HCT116 (cell line): ENCODE data around the gene CCNJL.

Experiments used
- EZH2phosphoT487 ChIP-seq: fragments of 200-600 bp; IDR thresholded peaks from 2 replicates; pipeline ENCODE4 v1.6.1; 2018; ENCODE audit warnings: antibody characterized with exemption, borderline replicate concordance
- POLR2A ChIP-seq: IDR thresholded peaks from 2 replicates; pipeline ENCODE4 v1.7.0; 2011; ENCODE audit warnings: borderline replicate concordance; ENCODE audit not compliant: insufficient read depth, insufficient read length; ENCODE audit errors: extremely low read depth
- RAD21 ChIP-seq: IDR thresholded peaks from 2 replicates; pipeline ENCODE4 v1.6.1; 2012; ENCODE audit warnings: low read depth, mild to moderate bottlenecking
- SIN3A ChIP-seq: IDR thresholded peaks from 2 replicates; pipeline ENCODE4 v1.6.1; 2012; ENCODE audit warnings: low read depth
- ZNF274 ChIP-seq: fragments of 200-500 bp; sonication (Bioruptor generic); IDR thresholded peaks from 2 replicates; pipeline ENCODE4 v1.6.1; 2014; ENCODE audit warnings: mild to moderate bottlenecking, low read depth, low read length, inconsistent platforms
- TF ChIP-seq, protein P1 (sequence below), 3 experiments: fragments of 200-600 bp in 1 of 3; sonication (generic) in 1 of 3; IDR thresholded peaks in 2 of 3; conservative IDR thresholded peaks in 1 of 3; 2 replicates each; pipeline ENCODE4 v1.5.1; 2012 to 2017; ENCODE audit warnings: low read depth in 2 of 3, low read length in 2 of 3, antibody characterized with exemption in 1 of 3, borderline replicate concordance in 1 of 3, control low read depth in 1 of 3, mild to moderate bottlenecking in 1 of 3, mixed read lengths in 1 of 3, mixed run types in 1 of 3, moderate library complexity in 1 of 3; ENCODE audit not compliant: insufficient read depth in 1 of 3
- TF ChIP-seq, protein P2 (sequence below): IDR thresholded peaks from 2 replicates; pipeline ENCODE4 v1.6.1; 2012
- TF ChIP-seq, protein P3 (sequence below): IDR thresholded peaks from 2 replicates; pipeline ENCODE4 v1.6.1; 2012; ENCODE audit warnings: low read depth
- TF ChIP-seq, protein P4 (sequence below): IDR thresholded peaks from 2 replicates; pipeline ENCODE4 v1.6.1; 2011; ENCODE audit warnings: mild to moderate bottlenecking, low read length, moderate library complexity; ENCODE audit not compliant: insufficient replicate concordance; ENCODE audit errors: extremely low read depth

DNA sequence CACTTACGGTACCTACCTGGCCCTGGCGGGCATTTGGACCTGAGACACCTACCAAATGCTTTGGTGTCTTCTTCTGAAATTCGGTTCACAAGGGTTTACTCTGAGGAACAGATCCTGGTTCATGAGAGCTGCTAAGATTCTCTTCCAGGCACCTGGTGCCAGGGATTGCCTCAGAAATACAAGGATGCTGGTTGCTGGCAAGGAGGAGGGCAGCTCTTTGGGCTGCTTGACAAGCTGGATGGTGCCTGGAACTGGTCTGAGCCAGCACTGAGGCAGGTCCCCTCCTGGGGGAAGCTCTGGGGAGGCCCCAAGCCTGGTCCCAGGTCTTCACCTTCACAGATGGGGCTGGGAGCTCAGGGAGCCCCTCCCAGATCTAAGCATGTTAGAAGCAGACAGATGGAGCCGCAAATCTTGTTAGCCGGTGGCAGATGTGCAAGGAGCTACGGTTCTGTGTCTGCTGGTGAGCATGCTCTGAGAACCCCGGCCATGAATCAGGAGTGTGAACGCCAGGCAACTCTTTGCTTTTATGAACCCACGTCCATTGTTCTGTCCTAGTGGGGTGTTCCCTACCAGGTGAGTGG lies 66.8 kb downstream of the CCNJL start:
- TF ChIP-seq, protein P1, sequence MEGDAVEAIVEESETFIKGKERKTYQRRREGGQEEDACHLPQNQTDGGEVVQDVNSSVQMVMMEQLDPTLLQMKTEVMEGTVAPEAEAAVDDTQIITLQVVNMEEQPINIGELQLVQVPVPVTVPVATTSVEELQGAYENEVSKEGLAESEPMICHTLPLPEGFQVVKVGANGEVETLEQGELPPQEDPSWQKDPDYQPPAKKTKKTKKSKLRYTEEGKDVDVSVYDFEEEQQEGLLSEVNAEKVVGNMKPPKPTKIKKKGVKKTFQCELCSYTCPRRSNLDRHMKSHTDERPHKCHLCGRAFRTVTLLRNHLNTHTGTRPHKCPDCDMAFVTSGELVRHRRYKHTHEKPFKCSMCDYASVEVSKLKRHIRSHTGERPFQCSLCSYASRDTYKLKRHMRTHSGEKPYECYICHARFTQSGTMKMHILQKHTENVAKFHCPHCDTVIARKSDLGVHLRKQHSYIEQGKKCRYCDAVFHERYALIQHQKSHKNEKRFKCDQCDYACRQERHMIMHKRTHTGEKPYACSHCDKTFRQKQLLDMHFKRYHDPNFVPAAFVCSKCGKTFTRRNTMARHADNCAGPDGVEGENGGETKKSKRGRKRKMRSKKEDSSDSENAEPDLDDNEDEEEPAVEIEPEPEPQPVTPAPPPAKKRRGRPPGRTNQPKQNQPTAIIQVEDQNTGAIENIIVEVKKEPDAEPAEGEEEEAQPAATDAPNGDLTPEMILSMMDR (IDR thresholded peaks at IDR 0.05 in 2 of 3, conservative IDR thresholded peaks at IDR 0.05 in 1 of 3; ENCODE audit: borderline replicate concordance in 1 of 3, insufficient read depth in 1 of 3, low read depth in 2 of 3, low read length in 2 of 3): no peak
- TF ChIP-seq ZNF274 (no peak), EZH2phosphoT487 (no peak), POLR2A (no peak), SIN3A (no peak), RAD21 (no peak)
- TF ChIP-seq, protein P2, sequence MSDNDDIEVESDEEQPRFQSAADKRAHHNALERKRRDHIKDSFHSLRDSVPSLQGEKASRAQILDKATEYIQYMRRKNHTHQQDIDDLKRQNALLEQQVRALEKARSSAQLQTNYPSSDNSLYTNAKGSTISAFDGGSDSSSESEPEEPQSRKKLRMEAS: no peak
- TF ChIP-seq, protein P3, sequence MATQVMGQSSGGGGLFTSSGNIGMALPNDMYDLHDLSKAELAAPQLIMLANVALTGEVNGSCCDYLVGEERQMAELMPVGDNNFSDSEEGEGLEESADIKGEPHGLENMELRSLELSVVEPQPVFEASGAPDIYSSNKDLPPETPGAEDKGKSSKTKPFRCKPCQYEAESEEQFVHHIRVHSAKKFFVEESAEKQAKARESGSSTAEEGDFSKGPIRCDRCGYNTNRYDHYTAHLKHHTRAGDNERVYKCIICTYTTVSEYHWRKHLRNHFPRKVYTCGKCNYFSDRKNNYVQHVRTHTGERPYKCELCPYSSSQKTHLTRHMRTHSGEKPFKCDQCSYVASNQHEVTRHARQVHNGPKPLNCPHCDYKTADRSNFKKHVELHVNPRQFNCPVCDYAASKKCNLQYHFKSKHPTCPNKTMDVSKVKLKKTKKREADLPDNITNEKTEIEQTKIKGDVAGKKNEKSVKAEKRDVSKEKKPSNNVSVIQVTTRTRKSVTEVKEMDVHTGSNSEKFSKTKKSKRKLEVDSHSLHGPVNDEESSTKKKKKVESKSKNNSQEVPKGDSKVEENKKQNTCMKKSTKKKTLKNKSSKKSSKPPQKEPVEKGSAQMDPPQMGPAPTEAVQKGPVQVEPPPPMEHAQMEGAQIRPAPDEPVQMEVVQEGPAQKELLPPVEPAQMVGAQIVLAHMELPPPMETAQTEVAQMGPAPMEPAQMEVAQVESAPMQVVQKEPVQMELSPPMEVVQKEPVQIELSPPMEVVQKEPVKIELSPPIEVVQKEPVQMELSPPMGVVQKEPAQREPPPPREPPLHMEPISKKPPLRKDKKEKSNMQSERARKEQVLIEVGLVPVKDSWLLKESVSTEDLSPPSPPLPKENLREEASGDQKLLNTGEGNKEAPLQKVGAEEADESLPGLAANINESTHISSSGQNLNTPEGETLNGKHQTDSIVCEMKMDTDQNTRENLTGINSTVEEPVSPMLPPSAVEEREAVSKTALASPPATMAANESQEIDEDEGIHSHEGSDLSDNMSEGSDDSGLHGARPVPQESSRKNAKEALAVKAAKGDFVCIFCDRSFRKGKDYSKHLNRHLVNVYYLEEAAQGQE: no peak
- TF ChIP-seq, protein P4, sequence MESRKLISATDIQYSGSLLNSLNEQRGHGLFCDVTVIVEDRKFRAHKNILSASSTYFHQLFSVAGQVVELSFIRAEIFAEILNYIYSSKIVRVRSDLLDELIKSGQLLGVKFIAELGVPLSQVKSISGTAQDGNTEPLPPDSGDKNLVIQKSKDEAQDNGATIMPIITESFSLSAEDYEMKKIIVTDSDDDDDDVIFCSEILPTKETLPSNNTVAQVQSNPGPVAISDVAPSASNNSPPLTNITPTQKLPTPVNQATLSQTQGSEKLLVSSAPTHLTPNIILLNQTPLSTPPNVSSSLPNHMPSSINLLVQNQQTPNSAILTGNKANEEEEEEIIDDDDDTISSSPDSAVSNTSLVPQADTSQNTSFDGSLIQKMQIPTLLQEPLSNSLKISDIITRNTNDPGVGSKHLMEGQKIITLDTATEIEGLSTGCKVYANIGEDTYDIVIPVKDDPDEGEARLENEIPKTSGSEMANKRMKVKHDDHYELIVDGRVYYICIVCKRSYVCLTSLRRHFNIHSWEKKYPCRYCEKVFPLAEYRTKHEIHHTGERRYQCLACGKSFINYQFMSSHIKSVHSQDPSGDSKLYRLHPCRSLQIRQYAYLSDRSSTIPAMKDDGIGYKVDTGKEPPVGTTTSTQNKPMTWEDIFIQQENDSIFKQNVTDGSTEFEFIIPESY: no peak
